ENCODE data around the gene CENPX. TPM values are rescaled to one million over a fixed set of nuclear protein-coding genes. Genes with fewer than 3 reads are reported as not detected.
A peak's percentile ranks its signal among the peaks of the same experiment; 100 is the strongest.

CENPX gene
- total RNA-seq, 1 experiment from 2014 or later = 77.9 TPM

- no peaks in the 10 kb centered on the region for H3K9me3 ChIP-seq (ENCODE audit: control insufficient read depth, low read depth, low read length)
- no peak overlapping the region for H4K5ac ChIP-seq (ENCODE audit: insufficient read length, low read depth, low read length)
- no peak overlapping the region for H3K9ac ChIP-seq (ENCODE audit: extremely low read depth, insufficient read length, low read length)
- no peaks in the 10 kb centered on the region for H3K79me1 ChIP-seq (ENCODE audit: insufficient read depth, low read depth, low read length, poor library complexity, severe bottlenecking)
- H3K79me2 ChIP-seq (ENCODE audit: insufficient read depth, low read length) = no peaks in the 10 kb centered on the region
- Mint-ChIP-seq H3K27ac (no peak overlapping the region), H3K4me3 (peak overlapping the region; percentile 74 to 79), H3K4me1 (peaks cover 15 to 31% of the 10 kb centered on the region in 2 experiments), H3K9me3 (no peaks in the 10 kb centered on the region; a peak in 1 of 5 replicates), H3K36me3 (ENCODE audit: insufficient read depth in 1 of 3, low read depth in 3 of 3) (peaks cover 8 to 16% (median 12%) of the 10 kb centered on the region in 3 experiments; a peak in 6 of 7 replicates), H3K27me3 (ENCODE audit: low read depth) (peaks cover 14% of the 10 kb centered on the region)
- H2BK120ac ChIP-seq (ENCODE audit: low read depth, low read length, poor library complexity, severe bottlenecking) = no peak overlapping the region
- no peak overlapping the region for H3T11ph ChIP-seq (ENCODE audit: low read length)
- no peaks in the 10 kb centered on the region for H4K20me1 ChIP-seq (ENCODE audit: control insufficient read depth, insufficient read depth, insufficient read length)
- no peak overlapping the region for H3K56ac ChIP-seq (ENCODE audit: insufficient read length, low read depth, low read length)
- TF ChIP-seq, protein P1, sequence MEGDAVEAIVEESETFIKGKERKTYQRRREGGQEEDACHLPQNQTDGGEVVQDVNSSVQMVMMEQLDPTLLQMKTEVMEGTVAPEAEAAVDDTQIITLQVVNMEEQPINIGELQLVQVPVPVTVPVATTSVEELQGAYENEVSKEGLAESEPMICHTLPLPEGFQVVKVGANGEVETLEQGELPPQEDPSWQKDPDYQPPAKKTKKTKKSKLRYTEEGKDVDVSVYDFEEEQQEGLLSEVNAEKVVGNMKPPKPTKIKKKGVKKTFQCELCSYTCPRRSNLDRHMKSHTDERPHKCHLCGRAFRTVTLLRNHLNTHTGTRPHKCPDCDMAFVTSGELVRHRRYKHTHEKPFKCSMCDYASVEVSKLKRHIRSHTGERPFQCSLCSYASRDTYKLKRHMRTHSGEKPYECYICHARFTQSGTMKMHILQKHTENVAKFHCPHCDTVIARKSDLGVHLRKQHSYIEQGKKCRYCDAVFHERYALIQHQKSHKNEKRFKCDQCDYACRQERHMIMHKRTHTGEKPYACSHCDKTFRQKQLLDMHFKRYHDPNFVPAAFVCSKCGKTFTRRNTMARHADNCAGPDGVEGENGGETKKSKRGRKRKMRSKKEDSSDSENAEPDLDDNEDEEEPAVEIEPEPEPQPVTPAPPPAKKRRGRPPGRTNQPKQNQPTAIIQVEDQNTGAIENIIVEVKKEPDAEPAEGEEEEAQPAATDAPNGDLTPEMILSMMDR (conservative IDR thresholded peaks at IDR 0.05) = no peak
- H2AK5ac ChIP-seq (ENCODE audit: insufficient read length, low read length) = no peak overlapping the region
- H3K14ac ChIP-seq (ENCODE audit: insufficient read depth, low read length) = no peak overlapping the region
- no peak overlapping the region for H2BK5ac ChIP-seq (ENCODE audit: insufficient read length, low read length)
- no peak overlapping the region for H3K4ac ChIP-seq (ENCODE audit: low read depth, low read length)
- H3K27ac ChIP-seq (ENCODE audit: insufficient read length, low read depth, low read length) = no peak overlapping the region
- peak overlapping the region; percentile 37 for H3K4me2 ChIP-seq (ENCODE audit: insufficient read depth, insufficient read length, low read length)
- WGBS (ENCODE audit: extremely low coverage, insufficient read length, low lambda C conversion rate) = no CpG with 5 or more reads among the region's 23 CpGs
- no peaks in the 10 kb centered on the region; the same call in 1 of the 2 replicates for H3K27me3 ChIP-seq (ENCODE audit: insufficient read depth, low read length)
- no peak for DNase-seq
- no peaks in the 10 kb centered on the region for H3K4me1 ChIP-seq (ENCODE audit: insufficient read depth, low read length)
- H3K23ac ChIP-seq (ENCODE audit: insufficient read length, low read depth, low read length) = no peak overlapping the region
- no peak overlapping the region for H4K8ac ChIP-seq (replicated peaks; ENCODE audit: insufficient read length, low read depth, low read length)
- H2BK12ac ChIP-seq (ENCODE audit: insufficient read length, low read depth, low read length) = no peak overlapping the region
- no peak overlapping the region for H4K91ac ChIP-seq (ENCODE audit: insufficient read length, low read depth, low read length)
- H2BK15ac ChIP-seq (ENCODE audit: low read depth, low read length) = no peak overlapping the region
- no peak overlapping the region for H3K18ac ChIP-seq (ENCODE audit: insufficient read length, low read depth, low read length)
- H2BK20ac ChIP-seq (ENCODE audit: low read depth, low read length, poor library complexity, severe bottlenecking) = no peak overlapping the region
- H3K23me2 ChIP-seq (ENCODE audit: insufficient read length, low read depth, low read length, poor library complexity, severe bottlenecking) = peaks cover 8% of the 10 kb centered on the region
- H2AFZ ChIP-seq (ENCODE audit: low read length) = no peak overlapping the region
Observed at GRCh38 chr17:82036634-82037091, 14.0 kb upstream of the CENPX start.

All from H9 (cell line).